Skeletal muscle satellite cell (primary cell): ENCODE measurements around the gene SLC3A2.

ENCODE experiments used
- H3K27me3 ChIP-seq: 2 replicates; pipeline ENCODE4 v1.7.0; 2013; ENCODE audit warnings: low read length; ENCODE audit not compliant: control insufficient read depth, insufficient read depth
- H3K36me3 ChIP-seq: 2 replicates; pipeline ENCODE4 v1.7.0; 2013; ENCODE audit warnings: mild to moderate bottlenecking, control low read depth, low read length; ENCODE audit not compliant: insufficient read depth
- H3K4me1 ChIP-seq: 2 replicates; pipeline ENCODE4 v1.7.0; 2013; ENCODE audit warnings: low read length; ENCODE audit not compliant: control insufficient read depth, insufficient read depth
- H3K4me2 ChIP-seq: 2 replicates; pipeline ENCODE4 v1.7.0; 2013; ENCODE audit warnings: mild to moderate bottlenecking, low read length
- H3K4me3 ChIP-seq: 2 replicates; pipeline ENCODE4 v1.7.0; 2013; ENCODE audit warnings: low read length
- H3K9ac ChIP-seq: 2 replicates; pipeline ENCODE4 v1.7.0; 2013; ENCODE audit warnings: mild to moderate bottlenecking, low read depth, low read length, moderate library complexity
- H3K9me3 ChIP-seq: replicated peaks from 2 replicates; pipeline ENCODE4 v1.7.0; 2013; ENCODE audit warnings: mild to moderate bottlenecking, control low read depth, low read length

SLC3A2 gene

GRCh38 chr11:62888406-62888805, 7.7 kb downstream of the SLC3A2 start:
- no peak overlapping the region for H3K9ac ChIP-seq

DNA sequence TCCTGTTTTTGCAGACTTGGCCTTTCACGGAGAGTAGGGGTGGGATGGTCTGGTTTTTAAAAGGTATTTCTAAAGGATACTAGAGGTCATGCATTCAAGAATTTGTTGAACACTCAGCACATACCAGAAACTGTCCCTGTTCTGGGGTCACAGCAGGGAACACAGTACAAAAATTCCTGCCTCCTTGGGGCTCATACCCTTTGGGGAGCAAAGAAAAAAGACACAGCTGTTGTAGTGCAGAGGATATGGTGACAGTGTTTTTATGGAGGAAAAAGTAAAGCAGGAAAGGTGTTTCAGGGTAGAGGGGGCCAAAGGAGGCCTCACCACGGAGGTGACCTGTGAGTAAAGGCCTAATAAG, 8.4 kb downstream of the SLC3A2 start:
- H3K27me3 ChIP-seq, result no peaks in the 10 kb centered on the region
- no peak overlapping the region for H3K9ac ChIP-seq
- H3K4me2 ChIP-seq, result no peak overlapping the region
- H3K4me1 ChIP-seq, result peaks cover 30% of the 10 kb centered on the region
- H3K4me3 ChIP-seq, result no peak overlapping the region
- peaks cover 58% of the 10 kb centered on the region for H3K36me3 ChIP-seq
- no peaks in the 10 kb centered on the region for H3K9me3 ChIP-seq

More at GRCh38 chr11:62888406-62888805, 7.7 kb downstream of the SLC3A2 start:
- H3K36me3 ChIP-seq, result peaks cover 65% of the 10 kb centered on the region
- no peaks in the 10 kb centered on the region for H3K27me3 ChIP-seq
- no peak overlapping the region for H3K4me2 ChIP-seq
- H3K9me3 ChIP-seq, result no peaks in the 10 kb centered on the region
- H3K4me3 ChIP-seq, result no peak overlapping the region
- peaks cover 37% of the 10 kb centered on the region for H3K4me1 ChIP-seq

DNA sequence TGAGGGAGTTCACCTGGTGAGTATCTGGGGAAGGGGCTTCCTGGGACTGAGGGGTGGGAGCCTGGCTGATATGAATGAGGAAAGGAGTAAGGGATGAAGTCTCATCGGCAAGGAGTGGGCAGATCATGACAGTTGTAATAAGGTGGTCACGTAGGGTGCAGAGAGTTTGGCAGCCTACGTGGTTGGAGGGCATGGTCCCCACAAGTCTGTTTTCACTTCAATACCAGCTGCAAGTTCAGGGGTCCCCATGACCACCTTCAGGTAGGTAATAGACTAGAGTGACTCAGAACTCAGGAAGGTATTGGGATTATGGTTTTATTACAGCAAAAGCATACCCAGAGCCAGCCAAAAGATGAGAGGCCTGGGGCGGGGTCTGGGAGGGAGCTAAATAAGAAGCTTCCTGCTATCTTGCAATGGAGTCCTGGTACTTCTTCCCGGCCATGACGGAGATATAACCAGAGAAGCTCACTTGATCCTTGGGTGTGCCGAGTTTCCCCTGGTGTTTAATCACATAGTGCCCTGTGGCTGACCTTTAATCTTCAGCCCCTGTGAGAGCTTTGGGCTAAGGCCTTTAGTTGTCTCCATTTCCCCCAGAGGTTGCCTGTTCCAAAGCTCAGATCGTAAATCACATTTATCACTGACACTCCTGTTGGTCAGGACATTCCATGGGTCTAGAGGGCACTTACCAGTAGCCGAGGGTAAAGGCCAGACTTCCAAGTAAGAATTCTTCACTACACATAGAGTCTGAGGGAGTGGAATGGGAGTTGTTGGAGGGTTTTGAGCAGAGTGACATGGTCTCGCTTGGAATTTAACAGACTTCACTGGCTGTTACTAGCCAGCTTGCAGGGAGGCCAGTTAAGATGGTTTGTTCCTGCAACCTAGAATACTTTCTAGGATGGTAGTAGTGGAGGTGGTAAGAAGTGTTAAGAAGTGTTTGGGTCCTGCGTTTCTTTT, 9.1 kb downstream of the SLC3A2 start:
- Histone ChIP-seq H3K4me2 (no peak overlapping the region), H3K9me3 (no peaks in the 10 kb centered on the region), H3K9ac (no peak overlapping the region), H3K36me3 (peaks cover 52% of the 10 kb centered on the region), H3K4me1 (peaks cover 25% of the 10 kb centered on the region), H3K4me3 (no peak overlapping the region), H3K27me3 (no peaks in the 10 kb centered on the region)

GRCh38 chr11:62892077-62892922, 11.6 kb downstream of the SLC3A2 start:
- no peaks in the 10 kb centered on the region for H3K9me3 ChIP-seq
- H3K4me3 ChIP-seq, result no peak overlapping the region
- H3K4me1 ChIP-seq, result peaks cover 13% of the 10 kb centered on the region
- no peak overlapping the region for H3K9ac ChIP-seq
- H3K27me3 ChIP-seq, result no peaks in the 10 kb centered on the region
- no peak overlapping the region for H3K4me2 ChIP-seq
- peaks cover 27% of the 10 kb centered on the region for H3K36me3 ChIP-seq

DNA sequence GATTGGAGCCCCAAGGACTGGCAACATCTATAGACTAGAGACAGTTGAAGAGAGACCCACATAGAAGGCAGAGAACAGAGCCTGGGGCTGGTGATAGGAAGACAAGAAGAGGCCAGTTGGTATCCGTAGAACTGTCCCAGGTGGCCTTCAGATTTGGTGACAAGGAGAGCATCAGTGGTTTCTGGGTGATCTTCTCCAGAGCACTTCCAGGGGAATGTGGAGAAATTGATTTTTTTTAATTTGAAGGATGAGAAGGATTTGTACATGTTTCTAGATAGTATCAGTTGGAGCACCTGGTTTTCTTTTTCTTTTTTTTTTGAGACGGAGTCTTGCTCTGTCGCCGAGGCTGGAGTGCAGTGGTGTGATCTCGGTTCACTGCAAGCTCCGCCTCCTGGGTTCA, 14.8 kb downstream of the SLC3A2 start:
- Histone ChIP-seq H3K4me1 (no peaks in the 10 kb centered on the region), H3K9ac (no peak overlapping the region), H3K27me3 (peaks cover 12% of the 10 kb centered on the region), H3K9me3 (no peaks in the 10 kb centered on the region), H3K36me3 (no peaks in the 10 kb centered on the region), H3K4me3 (no peak overlapping the region), H3K4me2 (no peak overlapping the region)

GRCh38 chr11:62896049-62896448, 15.4 kb downstream of the SLC3A2 start:
- H3K36me3 ChIP-seq, result no peaks in the 10 kb centered on the region
- no peaks in the 10 kb centered on the region for H3K9me3 ChIP-seq
- H3K9ac ChIP-seq, result no peak overlapping the region
- no peak overlapping the region for H3K4me2 ChIP-seq
- H3K4me3 ChIP-seq, result no peak overlapping the region
- no peaks in the 10 kb centered on the region for H3K4me1 ChIP-seq
- H3K27me3 ChIP-seq, result peaks cover 12% of the 10 kb centered on the region

- Histone ChIP-seq H3K27me3 (peaks cover 18% of the 10 kb centered on the region), H3K4me2 (no peak overlapping the region), H3K4me3 (no peak overlapping the region)
Measured at GRCh38 chr11:62897311-62897710, 16.6 kb downstream of the SLC3A2 start.

GRCh38 chr11:62898027-62898426, 17.3 kb downstream of the SLC3A2 start:
- Histone ChIP-seq H3K9ac (no peak overlapping the region), H3K4me3 (no peak overlapping the region), H3K4me1 (no peaks in the 10 kb centered on the region), H3K9me3 (no peaks in the 10 kb centered on the region), H3K27me3 (peaks cover 26% of the 10 kb centered on the region), H3K4me2 (no peak overlapping the region), H3K36me3 (no peaks in the 10 kb centered on the region)

More at GRCh38 chr11:62897311-62897710, 16.6 kb downstream of the SLC3A2 start:
- no peaks in the 10 kb centered on the region for H3K4me1 ChIP-seq
- H3K36me3 ChIP-seq, result no peaks in the 10 kb centered on the region
- H3K9ac ChIP-seq, result no peak overlapping the region
- no peaks in the 10 kb centered on the region for H3K9me3 ChIP-seq

DNA sequence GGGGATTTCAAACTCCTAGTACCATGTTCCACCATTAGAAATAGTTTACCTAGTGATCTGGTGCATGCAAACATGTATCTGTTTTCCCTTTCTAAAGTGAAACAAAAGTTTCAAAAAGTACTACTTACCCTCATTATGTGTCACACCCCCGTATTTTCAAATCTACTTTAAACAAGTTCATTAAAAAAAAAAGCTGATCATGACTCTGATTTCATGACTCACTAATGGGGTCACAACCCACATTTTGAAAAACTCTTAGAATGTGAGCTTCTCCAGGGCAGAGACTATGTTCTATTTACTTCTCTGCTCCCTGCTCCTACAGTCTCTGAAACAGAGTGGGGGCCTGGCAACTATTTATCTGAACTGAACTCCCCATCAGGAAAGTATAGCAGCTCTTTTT, 22.2 kb downstream of the SLC3A2 start:
- H3K27me3 ChIP-seq, result peaks cover 58% of the 10 kb centered on the region
- no peaks in the 10 kb centered on the region for H3K36me3 ChIP-seq
- H3K4me1 ChIP-seq, result no peaks in the 10 kb centered on the region
- H3K4me3 ChIP-seq, result no peak overlapping the region
- H3K9ac ChIP-seq, result no peak overlapping the region
- no peak overlapping the region for H3K4me2 ChIP-seq
- H3K9me3 ChIP-seq, result no peaks in the 10 kb centered on the region

GRCh38 chr11:62905296-62905695, 24.6 kb downstream of the SLC3A2 start:
- Histone ChIP-seq H3K9ac (no peak overlapping the region), H3K36me3 (no peaks in the 10 kb centered on the region), H3K27me3 (peaks cover 49% of the 10 kb centered on the region), H3K4me3 (no peak overlapping the region), H3K4me1 (no peaks in the 10 kb centered on the region), H3K4me2 (no peak overlapping the region), H3K9me3 (no peaks in the 10 kb centered on the region)

DNA sequence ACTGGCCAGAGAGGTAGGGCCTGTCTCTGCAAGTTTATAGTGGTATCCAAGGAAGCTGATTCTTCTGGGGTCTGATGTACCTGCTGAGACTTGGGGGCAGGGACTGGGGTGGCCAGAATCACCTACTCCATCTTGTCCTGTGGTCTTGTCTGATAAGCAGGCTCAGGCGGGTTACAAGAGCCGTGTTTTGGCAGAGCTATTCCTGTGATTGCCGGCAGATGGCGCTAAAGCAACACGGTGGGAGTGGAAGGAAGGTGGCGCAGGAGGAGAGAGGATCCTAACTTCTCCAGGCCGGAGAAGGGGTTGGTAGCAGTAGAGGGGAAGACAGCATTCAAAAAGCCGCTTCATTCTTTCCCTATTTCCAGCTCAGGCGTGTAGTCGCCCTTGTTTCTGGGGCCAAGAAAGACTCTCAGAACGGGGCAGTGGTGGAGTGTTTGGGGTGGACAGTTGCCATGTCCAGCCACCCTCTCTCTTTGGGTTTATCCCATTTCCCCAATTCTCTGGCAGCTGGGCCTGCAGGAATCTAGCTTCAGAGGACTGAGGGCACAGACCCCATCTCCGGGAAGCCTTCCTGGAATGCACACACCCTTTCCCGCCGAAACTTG, 25.3 kb downstream of the SLC3A2 start:
- Histone ChIP-seq H3K9ac (no peak overlapping the region), H3K4me3 (no peak overlapping the region), H3K4me1 (no peaks in the 10 kb centered on the region)

More for the DNA sequence above, 25.3 kb downstream of the SLC3A2 start:
- Histone ChIP-seq H3K9me3 (no peaks in the 10 kb centered on the region), H3K27me3 (peaks cover 48% of the 10 kb centered on the region), H3K4me2 (no peak overlapping the region), H3K36me3 (no peaks in the 10 kb centered on the region)
